GM18861 (cell line): ENCODE data around the gene TRIM10.

Source experiments
- ATAC-seq: cut with Tn5 transposase; IDR thresholded peaks from one replicate; pipeline ENCODE4 v1.9.1; 2021; ENCODE audit not compliant: unreplicated experiment

The TRIM10 gene, protein sequence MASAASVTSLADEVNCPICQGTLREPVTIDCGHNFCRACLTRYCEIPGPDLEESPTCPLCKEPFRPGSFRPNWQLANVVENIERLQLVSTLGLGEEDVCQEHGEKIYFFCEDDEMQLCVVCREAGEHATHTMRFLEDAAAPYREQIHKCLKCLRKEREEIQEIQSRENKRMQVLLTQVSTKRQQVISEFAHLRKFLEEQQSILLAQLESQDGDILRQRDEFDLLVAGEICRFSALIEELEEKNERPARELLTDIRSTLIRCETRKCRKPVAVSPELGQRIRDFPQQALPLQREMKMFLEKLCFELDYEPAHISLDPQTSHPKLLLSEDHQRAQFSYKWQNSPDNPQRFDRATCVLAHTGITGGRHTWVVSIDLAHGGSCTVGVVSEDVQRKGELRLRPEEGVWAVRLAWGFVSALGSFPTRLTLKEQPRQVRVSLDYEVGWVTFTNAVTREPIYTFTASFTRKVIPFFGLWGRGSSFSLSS

DNA sequence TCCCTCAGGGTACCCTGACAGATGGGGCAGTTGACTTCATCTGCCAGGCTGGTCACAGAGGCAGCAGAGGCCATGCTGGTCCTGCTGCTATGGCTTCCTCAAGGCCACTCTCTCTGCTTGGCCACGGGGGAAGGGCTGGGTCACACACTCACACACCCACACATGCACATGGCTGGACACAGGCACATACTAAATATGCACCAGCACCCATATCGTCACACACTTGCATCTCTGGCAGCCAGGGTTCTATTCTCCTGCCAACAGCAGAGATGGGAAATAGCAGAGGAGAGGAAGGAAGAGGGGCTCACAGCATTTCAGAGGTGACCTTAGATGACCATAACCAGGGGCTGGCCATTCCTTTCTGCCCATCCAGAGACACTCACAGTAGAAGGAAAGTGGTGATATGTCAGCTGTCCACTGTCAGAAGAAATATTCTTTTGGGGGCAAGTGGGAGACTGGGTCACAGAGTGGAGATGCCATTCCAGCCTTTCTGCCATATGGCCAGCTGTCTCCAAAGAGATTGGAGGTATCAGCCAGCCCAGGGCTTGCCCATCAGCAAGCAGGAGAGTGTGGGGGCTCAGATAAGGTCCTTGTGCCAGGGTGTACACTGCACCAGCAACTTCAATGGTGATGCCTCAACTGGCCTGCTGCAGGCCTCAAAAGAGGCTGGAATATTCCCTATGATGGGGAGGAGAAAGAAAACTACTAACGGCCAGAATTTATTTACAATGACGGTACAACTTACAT is at the start of gene TRIM10:
TRIM10 (minus strand) TSS at position 427 of the 747 bp plus-strand sequence; CDS start at position 74, 353 bp downstream.
- no peak for ATAC-seq

DNA sequence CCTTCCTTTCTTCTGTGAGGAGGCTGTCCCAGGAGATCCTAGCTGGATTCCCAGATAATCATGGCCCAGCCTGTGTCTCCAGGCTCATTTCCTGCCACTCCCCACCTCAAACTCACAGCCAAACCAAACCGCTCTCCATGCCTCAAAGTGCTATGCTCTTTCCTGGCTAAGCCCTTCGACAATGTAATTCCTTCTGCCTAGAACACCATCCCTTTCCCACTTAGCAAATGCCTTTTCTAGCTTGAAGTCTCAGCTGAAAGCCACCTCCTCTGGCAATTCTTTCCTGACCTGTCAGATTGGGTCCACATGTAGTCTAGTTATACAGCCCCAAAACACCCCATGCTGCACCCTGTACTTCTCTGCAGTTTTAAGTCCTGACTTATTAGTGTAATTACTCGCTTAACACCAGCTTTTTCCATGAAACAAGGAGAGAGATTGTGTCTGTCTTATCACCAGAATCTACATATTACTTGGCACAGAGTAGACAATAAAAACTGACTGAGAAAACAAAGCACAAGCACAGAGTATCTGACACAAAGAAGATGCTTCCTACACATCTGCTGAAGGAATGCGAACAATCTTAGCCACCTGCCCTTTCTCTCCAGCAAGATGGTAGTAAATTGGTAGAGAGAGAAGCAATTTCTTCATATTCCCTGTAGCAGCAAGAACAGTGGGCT is 46.7 kb upstream of the TRIM10 start:
- no peak for ATAC-seq

DNA sequence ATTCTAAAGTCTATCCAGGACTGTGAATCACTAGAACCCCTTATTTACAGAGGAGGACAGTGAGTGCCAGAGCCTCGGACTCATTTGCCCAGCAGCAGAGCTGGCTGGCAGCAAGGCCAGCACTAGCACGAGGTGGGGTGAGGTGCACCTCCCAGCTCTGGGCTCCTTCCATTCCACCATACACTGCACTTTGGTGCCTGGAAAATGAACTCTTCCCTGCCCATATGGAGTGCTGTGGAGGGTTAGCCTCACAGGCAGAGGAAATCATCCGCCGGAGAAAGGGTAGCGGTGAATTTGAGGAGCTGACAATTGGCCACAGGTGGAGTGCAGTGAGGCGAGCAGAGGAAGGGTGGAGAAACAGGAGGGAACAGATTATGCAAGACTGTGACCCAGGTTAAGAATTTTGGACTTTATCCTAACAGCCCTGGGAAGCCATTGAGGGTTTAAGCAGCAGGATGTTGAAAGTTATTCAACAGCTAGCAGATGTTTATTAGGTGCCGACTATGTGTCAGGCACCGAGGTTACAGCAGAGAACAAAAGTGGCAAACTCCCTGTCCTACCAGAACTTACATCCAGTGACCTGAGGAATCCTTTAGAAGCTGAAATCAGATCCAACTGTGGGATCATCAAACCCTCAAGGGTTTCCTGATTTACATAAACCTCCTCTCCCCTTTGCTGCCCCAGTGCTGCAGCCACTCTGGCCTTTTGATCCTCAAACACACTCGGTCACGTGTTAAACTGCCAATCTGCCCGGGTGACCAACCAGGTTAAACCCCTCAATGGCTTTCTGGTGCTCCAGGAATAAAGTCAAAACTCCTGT is 46.0 kb upstream of the TRIM10 start:
- no peak for ATAC-seq

DNA sequence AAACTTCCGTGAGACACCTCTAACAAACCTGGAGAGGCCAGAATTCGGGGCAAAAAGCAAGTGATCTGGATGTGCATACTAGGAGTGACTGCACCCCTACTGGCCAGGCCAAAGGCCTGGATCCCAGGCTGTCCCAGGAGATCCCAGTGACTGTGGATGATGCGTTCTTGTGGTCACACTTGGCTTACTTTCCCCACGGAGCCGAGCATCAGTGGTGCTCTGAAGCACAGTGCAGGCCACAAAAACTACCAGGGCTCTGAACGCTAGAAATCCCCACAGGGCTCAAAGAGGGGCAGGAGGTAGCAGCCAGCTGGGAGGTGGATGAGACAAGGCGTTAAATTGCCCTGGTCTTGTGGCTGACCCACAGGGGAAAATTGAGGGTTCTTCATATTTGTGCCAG is 45.1 kb upstream of the TRIM10 start:
- ATAC-seq: no peak

DNA sequence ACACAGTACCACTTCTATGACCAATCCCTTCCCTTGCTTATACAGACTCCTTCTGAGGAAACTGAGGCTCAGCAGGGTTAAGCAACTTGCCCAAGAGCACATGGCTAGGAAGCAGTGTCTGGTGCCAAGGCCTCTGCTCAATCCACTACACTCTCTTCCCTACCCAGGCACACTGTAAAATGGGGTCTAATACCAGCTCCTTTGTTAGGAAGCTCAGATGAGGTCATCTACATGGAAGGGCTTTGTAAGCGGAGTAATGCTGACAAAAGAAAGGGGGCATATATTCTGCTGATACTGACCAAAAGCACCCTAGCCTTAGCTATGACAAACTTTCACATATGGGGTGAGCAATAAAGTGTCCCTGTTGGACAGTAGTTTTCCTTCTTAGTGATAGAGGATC is 43.1 kb upstream of the TRIM10 start:
- ATAC-seq: no peak

DNA sequence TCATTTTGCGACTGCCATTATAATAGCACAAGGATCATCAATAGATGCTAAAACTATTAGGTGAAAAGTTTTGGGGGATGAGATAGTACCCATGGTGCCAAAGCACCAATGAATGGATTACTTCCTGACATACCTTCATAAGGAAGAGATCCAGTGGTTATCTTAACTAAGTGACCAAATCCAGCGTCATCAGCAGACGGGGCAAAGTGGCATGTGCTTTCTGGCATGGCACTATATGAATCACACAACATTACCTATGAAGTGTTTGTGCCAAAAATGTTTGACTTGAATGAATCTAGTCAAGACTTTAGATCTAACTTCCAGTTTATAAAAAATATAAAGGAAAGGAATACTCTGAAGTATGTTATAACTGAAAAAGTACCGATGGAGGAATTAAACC is 41.4 kb upstream of the TRIM10 start:
- no peak for ATAC-seq

DNA sequence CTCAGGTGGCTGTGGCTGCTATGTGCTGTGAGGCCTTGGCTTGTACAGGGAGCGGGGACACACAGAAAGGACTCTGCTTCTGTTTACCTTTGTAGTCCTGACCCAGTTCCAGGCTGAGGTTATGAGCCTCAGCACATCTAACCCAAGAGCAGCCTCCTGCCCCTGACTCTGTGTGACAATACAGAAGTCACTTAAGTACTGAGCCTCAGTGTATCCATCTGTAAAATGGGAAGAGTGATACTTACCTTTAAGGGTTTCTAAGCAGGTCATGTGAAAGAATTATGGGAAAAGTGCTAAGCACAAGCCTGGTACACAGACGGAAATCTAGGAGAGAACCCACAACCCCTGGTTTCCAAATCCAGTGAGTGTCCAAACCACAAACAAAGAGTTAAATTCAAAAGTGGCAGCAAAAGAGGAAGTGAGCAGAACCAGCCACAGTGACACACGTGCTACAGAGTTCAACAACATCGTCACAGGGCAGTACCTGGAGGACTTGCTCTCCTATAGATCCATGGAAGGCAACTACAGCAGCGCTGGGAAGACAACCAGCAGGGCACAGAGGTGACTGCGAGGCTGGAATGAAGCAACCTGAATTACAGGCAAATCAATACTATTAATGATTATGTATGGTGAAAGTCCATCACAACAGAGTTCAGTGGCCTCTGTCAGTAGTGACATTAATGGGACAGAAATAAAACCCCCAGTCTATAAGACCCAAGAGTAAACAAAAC is 39.7 kb upstream of the TRIM10 start:
- ATAC-seq: no peak

DNA sequence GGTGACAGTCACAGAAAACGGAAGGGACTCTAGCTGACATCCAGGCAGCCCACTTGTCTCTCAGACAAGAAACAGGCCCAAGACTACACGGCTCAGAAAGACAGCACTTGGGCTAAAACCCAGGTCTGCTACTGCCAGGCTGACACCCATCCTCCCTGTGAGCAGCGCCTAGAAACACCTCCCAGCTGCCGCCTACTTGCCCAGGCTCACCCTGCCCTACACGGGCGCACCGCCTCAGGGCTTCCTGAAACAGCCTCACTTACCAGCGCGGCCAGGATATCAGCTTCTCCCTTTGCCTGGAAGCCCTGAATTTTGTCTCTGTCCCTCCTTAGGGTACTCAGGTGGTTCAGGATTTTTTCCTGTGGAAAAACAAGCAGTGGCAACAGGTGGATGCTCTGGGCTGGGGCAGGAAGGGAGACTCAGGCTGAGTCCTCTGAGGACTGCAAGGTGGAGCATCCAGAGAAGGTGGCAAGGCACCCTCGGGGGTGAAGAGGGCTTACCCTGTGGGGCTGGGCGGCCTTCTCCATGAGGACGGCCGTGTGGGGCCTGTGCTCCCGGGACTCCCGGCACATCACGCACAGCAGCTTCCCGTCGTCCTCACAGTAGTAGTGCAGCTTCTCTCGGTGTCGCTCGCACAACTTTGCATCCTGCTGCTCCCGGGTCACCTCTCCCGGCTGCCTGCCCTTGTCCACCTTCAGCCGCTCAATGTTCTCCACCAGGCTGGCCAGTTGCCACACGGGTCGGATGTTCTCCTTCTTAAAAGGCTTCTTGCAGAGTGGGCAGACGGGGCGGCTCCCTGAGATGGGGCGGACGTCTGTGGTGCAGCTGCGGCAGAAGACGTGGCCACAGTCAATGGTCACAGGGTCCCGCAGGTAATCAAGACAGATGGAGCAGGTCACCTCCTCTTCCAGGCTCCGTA is 37.4 kb upstream of the TRIM10 start:
- ATAC-seq: no peak

DNA sequence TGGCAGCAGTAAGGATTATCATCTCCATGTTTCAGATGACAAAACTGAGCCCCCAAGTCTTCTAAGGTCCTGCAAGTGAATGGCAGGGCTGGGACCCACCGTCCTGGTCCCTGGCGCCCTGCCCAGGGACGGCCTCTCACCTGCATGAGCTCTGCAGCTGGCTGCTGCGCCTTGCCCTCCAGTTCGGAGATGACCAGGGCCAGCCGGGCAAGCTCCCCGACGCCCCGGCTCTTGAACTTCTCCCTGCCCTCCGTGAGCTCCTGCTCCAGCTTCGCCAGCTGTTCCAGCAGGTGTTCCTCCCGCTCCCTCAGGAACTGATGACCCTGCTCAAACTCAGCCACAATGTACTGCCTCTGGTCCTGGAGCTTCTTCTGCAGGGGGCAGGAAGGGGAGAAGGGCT is 35.4 kb upstream of the TRIM10 start:
- no peak for ATAC-seq

DNA sequence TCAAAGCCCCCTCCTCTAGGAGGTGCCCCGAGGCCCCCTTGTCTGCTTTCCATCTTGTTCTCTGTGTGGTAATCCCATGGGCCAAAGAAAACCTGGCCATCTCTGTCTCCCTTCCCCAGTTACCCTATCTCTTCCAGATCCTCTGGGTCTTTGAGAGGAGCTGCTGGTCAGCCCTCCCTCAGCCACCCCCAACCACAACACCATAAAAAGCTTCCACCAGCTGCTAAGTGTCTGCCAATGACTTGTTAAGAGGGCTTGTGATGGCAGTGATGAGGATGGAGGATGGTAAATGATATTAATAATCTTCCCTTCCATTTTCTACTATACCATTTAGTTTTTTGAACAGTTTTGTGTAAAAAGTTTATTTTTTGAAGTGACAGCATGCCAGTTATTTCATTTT is 34.9 kb upstream of the TRIM10 start:
- no peak for ATAC-seq

DNA sequence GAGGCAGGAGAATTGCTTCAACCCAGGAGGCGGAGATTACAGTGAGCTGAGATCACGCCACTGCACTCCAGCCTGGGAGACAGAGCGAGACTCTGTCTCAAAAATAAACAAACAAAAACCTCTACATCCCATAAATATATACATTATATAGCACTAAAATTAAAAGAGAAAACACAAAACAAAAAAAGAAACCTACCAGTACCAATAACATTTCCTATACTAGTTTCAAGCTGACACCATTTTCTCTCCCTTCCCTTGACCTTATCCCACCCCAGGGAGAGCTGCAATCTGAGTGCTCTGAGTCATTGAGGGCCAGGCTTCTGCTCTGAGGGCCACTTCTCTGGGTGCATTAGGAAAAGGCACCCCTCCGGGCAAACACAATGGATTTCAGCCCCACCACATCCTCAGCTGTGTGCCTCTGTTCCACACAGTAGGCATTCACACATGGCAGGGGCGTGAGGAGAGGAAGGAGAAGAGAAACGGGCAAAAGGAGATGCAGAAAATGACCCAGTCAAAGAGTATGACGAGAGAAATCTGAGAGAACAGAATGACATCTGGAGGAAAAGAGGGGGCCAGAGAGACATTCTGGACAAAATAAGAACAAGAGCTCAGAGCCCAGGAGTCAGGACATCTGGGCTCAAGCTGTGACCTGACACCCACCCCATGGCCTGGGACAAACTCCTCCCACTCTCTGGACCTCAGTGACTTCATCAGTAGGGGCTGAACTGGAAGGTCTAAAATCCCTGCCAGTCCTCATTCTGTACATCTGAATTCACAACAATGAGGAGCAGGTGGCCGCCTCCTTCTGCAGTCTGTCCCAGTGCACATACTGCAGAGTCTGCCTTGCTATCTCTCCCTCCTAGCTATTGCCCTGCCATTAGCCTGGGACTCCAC is 34.0 kb upstream of the TRIM10 start:
- ATAC-seq: no peak

DNA sequence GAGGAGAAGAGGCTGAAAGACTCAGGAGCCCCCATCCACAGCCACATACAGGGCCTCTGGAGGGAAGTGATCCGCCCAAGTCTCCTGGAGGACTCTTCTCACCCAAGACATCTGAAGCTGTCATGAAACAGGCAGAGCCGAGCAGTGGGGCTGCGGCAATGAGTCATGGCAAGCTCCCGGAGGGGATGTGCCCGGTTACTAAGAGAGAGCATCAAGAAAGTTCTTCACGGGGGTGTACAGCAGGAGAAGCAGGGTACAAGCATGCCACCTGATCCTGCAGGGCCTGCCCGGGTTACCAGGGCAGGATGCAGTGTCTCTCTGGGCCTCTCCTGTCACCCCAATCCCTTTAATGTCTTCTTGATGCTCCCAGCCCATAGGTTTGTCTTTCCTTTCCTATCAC is 31.1 kb upstream of the TRIM10 start:
- ATAC-seq: no peak

DNA sequence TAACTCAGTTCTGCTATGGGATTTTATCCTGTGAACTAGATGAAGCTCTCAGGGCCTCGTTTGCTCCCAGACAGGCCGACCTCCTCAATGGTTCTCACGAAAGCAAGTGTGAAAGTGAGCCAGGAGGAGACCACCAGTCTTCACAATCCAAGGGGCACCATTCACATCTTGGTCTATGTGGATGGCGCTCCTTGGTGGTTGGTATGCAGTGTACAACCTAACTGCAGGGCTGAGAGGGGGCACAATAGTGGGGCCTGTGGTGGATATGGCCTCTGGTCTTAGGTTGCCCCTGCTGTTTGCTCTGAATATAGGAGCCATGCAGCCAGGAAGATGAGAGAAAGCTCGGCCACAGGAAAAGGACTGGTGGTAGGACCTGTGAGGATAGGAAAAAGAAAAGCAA is 27.5 kb upstream of the TRIM10 start:
- ATAC-seq: no peak

DNA sequence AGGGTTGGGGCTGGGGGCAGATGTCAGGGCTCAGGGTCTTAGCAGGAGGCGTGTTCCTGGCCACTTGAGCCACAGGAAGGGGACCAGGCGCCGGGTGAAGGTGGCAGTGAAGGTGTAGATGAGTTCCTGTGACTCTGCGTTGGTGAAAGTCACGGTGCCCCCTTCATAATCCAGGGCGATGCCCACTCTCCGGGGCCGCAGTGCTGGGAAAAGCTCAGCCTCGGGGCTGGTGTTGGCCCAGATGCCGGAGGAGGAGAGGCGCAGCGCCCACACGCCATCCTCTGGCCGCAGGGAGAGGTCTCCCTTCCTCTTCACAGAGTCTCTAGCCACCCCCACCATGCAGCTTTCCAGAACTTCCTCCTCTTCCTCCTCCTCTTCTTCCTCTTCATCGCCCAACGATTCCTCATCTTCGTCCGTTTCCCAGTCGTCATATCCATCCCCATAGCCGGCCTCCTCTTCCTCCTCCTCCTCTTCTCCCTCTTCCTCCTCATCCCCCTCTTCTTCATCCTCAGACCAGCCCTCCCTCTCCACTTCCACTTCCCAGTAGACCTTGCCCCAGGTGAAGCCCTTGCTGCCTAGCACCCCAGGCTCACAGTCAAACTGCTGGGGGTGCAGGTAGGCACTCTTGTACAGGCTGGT is 25.0 kb upstream of the TRIM10 start:
- no peak for ATAC-seq

DNA sequence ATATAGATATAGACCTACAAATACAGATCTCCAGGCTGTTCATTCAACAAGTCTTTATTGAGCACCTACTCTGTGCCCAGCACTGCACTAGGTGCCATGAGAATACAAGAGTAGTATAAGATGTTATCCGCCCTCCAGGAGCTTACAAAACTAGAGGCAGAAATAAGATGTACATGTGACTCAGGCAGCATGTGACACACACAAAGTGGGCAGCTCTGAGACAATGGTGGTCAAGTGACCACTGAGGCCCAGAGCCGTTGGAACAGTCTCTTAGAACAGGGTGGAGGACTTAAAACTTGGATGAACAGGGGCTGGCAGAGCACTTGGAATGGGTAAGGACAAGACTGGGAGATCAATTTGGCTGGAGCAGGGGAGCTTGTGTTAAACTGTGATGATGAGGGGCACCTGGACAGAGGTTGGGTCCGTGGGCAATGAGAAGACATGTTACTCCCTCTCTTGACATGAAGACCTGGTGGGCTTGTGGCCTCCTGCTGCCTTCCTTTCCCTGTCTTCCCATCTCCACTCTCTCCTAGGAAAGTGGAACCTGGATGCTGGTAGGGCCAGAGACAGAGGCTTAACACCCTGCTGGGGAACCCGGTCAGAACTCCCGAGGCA is 23.5 kb upstream of the TRIM10 start:
- no peak for ATAC-seq

DNA sequence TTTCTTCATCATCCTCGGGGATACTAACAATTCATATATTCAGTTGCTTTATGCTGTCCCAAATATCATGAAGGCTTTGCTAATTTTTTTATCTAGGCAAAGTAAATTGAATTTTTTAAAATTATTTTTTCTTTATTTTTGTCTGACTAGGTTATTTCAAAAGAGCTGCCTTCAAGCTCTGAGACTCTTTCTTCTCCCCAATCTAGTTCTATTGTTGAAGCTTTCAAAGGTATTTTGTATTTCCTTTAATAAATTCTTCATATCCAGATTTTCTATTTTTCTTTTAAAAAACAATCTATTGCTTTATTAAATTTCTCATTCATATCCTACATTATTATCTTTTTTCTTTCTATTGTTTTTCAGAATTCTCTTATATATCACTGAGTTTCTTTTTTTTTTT is 19.1 kb upstream of the TRIM10 start:
- ATAC-seq: no peak

DNA sequence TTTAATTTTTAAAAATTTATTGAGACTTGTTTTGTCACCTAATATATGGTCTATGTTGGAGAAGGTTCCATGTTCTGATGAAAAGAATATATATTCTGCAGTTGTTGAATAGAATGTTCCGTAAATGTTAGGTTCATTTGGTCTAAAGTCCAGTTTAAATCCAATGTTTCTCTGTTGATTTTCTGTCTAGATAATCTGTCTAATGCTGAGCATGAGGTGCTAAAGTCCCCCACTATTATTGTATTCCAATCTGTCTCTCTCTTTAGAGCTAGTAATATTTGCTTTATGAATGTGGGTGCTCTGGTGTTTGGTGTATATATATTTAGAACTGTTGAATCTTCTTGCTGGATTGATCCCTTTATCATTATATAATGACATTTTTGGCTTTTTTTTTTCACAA is 17.8 kb upstream of the TRIM10 start:
- ATAC-seq: no peak
